ENCODE measurements around the gene SIM2.

DNA sequence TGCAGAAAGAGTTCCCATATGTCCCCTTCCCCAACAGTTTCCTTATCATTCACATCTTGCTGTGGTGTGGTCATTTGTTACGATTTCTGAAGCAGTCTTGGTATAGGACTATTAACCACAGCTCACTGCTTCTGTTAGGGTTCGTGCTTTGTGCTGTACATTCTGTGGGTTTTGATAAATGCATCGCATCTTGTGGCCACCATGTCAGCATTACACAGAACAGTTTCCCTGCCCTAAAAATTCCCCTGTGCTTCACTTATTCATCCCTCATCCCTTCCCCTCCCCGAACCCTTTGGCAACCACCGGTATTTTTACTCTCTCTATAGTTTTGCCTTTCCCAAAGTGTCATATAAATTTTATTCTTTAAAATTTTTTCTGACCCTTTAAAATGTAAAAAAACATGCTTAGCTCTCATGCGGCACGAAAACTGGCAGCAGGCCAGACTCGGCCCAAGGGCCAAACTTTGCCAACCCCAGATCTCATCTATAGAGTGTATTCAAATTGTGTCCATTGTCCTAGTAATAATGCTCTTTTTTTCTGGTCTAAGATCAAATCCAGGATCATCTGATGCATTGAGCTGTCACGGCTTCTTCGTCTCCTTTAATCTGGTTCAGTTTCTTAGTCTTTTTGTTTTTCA is 78.2 kb downstream of the SIM2 start:
- no peak for TF ChIP-seq CTCF (IDR thresholded peaks at IDR 0.05)
- no peak for TF ChIP-seq EZH2 (IDR thresholded peaks at IDR 0.05; ENCODE audit: borderline replicate concordance, insufficient read depth, low read depth, low read length, poor library complexity, severe bottlenecking)

Measured in B cell (primary cell).